Subcutaneous abdominal adipose tissue (tissue), 5 donors: ENCODE results near the gene FTO.

Experiments used
- H3K27ac ChIP-seq: one replicate; pipeline ENCODE4 v1.7.0; 2013; ENCODE audit warnings: low read depth, mild to moderate bottlenecking, inconsistent platforms, low read length, moderate library complexity
- H3K27me3 ChIP-seq, 5 donors: one replicate each; pipeline ENCODE4 v1.7.0; 2013; ENCODE audit warnings: low read length in 5 of 5, inconsistent platforms in 1 of 5; ENCODE audit not compliant: control insufficient read depth in 5 of 5, insufficient read depth in 4 of 5
- H3K36me3 ChIP-seq, 5 donors: one replicate each; pipeline ENCODE4 v1.7.0; 2013; ENCODE audit warnings: low read length in 5 of 5; ENCODE audit not compliant: control insufficient read depth in 5 of 5, insufficient read depth in 5 of 5
- H3K4me1 ChIP-seq, 5 donors: one replicate each; pipeline ENCODE4 v1.7.0; 2013; ENCODE audit warnings: low read length in 5 of 5, mild to moderate bottlenecking in 3 of 5, moderate library complexity in 1 of 5; ENCODE audit not compliant: control insufficient read depth in 5 of 5, insufficient read depth in 5 of 5
- H3K4me3 ChIP-seq, 5 donors: one replicate each; pipeline ENCODE4 v1.7.0; 2013; ENCODE audit warnings: low read length in 5 of 5, low read depth in 1 of 5
- H3K9ac ChIP-seq, 5 donors: one replicate each; pipeline ENCODE4 v1.7.0; 2013; ENCODE audit warnings: low read length in 5 of 5, mild to moderate bottlenecking in 4 of 5, moderate library complexity in 3 of 5
- H3K9me3 ChIP-seq, 5 donors: one replicate each; pipeline ENCODE4 v1.7.0; 2013; ENCODE audit warnings: low read length in 5 of 5; ENCODE audit not compliant: control insufficient read depth in 5 of 5
- donor health status: healthy.
- donor health status: healthy.
- donor health status: healthy.
- donor health status: healthy.
- donor health status: healthy.

Gene FTO

GRCh38 chr16:54056921-54057320, 353.0 kb downstream of the FTO start:
- no peak overlapping the region for H3K4me3 ChIP-seq
- H3K9me3 ChIP-seq = no peaks in the 10 kb centered on the region
- no peak overlapping the region for H3K27ac ChIP-seq
- no peaks in the 10 kb centered on the region for H3K27me3 ChIP-seq
- peaks cover 0 to 11% (median 3%) of the 10 kb centered on the region in 5 donors for H3K4me1 ChIP-seq
- no peak overlapping the region for H3K9ac ChIP-seq
- H3K36me3 ChIP-seq = peaks cover 0 to 2% (median 0%) of the 10 kb centered on the region in 5 donors

DNA sequence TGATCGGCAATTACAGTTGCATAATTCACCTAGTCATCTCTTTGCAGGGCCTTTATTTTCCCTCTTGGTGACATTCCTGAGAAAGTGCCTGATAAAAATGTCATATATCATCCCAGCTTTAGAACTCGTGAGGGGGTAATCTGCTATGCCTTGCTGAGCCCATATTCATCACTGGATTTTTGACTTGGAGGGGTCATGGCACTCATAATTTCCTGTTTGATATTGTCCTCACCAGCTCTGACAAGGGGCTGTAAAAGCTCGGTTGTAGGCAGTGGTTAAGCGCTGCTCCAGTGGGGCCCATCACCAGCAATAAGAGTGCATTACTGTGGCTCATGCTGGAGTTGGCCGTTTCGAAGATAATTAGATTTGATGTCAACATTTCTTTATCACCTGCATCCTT, 355.4 kb downstream of the FTO start:
- Histone ChIP-seq H3K27ac (no peak overlapping the region), H3K9me3 (no peaks in the 10 kb centered on the region), H3K9ac (no peak overlapping the region), H3K27me3 (no peaks in the 10 kb centered on the region), H3K4me3 (no peak overlapping the region), H3K36me3 (no peaks in the 10 kb centered on the region), H3K4me1 (peaks cover 0 to 21% (median 15%) of the 10 kb centered on the region in 5 donors)

DNA sequence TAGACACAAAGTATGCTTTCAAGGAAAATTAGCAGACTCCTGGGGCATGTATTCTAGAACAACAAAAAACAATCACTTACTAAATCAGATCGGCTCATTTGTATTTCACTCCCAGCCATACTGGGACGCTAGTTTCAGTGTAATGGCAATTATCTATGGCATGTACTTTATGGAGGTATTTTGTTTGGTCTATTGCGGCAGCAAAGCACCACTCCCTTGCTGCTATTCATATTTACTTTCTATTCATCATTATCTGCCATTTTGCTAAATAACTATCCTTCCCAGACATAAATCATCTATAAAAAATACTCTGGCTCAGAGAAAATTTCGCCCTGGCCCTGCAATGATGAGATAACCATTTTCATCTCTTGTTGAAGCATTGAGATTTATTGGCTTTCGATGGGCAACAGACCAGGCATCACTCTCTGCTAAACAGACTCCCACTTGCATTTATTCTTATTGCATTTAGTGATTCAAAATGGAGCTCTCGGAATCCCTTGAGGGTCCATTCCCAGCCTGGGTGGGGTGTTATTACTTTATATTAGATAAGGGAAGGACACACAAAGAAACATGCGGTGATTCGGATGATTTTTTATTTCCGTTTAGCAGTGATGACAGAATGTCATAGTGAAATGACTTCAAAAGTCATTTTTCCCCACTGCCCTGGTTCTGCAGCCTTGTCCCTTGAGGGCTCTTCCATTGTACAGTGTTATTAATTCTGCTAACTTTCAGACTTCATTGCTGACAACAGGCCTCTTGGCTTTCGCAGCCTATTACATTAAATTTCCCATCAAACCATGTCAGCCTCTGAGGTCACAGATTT, 356.9 kb downstream of the FTO start:
- H3K9me3 ChIP-seq = no peaks in the 10 kb centered on the region
- no peak overlapping the region for H3K9ac ChIP-seq
- H3K4me1 ChIP-seq = peaks cover 0 to 28% (median 12%) of the 10 kb centered on the region in 5 donors
- no peaks in the 10 kb centered on the region for H3K27me3 ChIP-seq
- no peak overlapping the region for H3K27ac ChIP-seq
- H3K4me3 ChIP-seq = no peak overlapping the region
- H3K36me3 ChIP-seq = no peaks in the 10 kb centered on the region

DNA sequence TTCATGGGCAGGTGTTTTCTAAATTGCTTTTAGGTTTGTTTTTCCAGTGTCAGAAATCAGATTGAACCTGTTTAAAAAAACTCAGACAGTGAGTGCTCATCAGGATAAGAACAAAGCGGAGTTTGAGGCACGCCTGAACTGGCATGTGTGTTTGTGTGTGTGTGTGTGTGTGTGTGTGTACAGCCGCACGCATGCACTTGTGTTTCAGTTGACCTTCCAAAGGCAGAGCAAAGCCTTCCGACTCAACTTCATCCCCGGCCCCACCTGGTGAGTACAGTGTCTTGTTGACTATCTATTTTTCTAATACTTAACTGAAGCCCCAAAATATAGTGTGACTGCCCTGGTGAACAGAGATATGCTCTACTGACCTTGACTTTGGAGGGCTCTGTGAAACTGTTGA, 357.5 kb downstream of the FTO start:
- Histone ChIP-seq H3K4me1 (peaks cover 0 to 32% (median 13%) of the 10 kb centered on the region in 5 donors), H3K4me3 (no peak overlapping the region), H3K27me3 (no peaks in the 10 kb centered on the region), H3K9me3 (no peaks in the 10 kb centered on the region), H3K9ac (no peak overlapping the region), H3K27ac (no peak overlapping the region), H3K36me3 (no peaks in the 10 kb centered on the region)

GRCh38 chr16:54062361-54063278, 358.7 kb downstream of the FTO start:
- H3K27me3 ChIP-seq = no peaks in the 10 kb centered on the region
- no peaks in the 10 kb centered on the region for H3K9me3 ChIP-seq
- no peaks in the 10 kb centered on the region for H3K36me3 ChIP-seq
- peak overlapping the region in 2 of 5 donors; percentile 38 to 39 for H3K4me3 ChIP-seq
- H3K9ac ChIP-seq = no peak overlapping the region
- H3K27ac ChIP-seq = no peak overlapping the region
- H3K4me1 ChIP-seq = peaks cover 0 to 37% (median 16%) of the 10 kb centered on the region in 5 donors

- Histone ChIP-seq H3K4me1 (peaks cover 0 to 37% (median 16%) of the 10 kb centered on the region in 5 donors), H3K27ac (no peak overlapping the region), H3K9me3 (no peaks in the 10 kb centered on the region), H3K4me3 (peak overlapping the region in 4 of 5 donors; percentile 5 to 39 (median 26)), H3K9ac (no peak overlapping the region), H3K36me3 (no peaks in the 10 kb centered on the region), H3K27me3 (no peaks in the 10 kb centered on the region)
Measured at GRCh38 chr16:54063279-54063773, 359.4 kb downstream of the FTO start.

DNA sequence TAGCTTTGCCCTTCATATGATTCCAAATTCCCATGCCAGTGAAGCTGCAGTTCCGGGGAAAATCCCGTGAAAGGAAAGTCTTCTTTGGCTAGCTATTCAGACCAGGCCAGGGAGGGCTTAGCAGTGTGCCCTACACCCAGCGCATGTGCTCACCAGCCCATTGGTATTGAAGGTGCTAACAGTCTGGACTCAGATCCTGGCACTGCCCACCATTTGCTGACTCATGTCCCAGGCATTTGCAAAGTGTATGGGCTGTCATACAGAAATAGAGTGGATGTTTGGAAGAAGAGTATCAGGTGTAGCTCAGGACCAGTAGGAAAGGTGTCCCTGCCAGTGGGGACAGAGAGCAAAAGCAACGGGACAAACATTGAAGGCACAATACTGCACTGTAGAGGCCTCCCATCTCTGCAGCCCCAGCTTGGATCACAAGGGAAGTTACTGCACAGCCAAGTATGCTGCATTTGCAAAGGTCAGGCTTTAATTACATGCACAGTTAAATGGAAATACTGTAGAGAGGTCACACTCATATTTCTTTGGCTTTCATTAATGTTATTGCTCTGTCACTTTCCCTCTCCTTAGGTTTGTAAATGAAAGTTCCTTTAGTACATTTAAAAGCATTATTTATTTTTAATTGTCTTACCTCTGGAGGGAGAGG, 362.6 kb downstream of the FTO start:
- Histone ChIP-seq H3K4me1 (peaks cover 0 to 37% (median 16%) of the 10 kb centered on the region in 5 donors), H3K9ac (no peak overlapping the region), H3K27ac (no peak overlapping the region), H3K36me3 (no peaks in the 10 kb centered on the region), H3K27me3 (no peaks in the 10 kb centered on the region), H3K9me3 (no peaks in the 10 kb centered on the region), H3K4me3 (no peak overlapping the region)

DNA sequence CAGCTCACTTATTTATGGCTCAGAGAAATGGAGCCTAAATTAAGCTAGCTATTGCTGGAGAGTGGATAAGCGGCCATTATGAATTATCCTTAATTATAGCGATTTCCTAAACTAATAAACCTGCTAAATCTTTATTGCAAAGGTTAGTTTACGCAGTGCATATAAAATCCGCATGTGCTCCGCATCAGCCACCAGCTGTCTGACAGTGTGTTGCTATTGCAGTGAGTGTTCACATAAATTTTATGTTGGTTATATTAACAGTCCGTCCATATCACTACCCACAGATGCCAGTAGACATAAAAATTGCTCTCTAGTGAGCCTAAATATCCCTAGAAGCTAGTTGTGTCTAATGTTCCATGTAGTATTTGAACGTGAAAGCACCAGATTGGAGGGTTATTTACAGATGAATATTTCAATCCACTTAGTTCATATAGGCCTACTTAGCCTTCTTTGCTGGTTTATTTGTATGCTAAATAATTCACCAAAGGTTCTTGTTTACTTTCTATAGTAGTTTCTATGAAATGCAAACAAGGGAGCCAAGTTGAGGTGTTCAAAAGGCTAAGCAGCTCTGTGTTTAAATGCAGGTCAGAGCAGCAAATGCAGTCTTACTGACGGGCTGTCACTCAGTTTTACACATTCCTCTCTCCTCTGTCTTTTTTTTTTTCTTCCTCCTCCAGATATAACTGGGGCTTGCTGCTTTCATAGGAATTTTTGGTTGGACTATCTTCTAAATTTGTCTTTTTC, 363.5 kb downstream of the FTO start:
- Histone ChIP-seq H3K9ac (no peak overlapping the region), H3K36me3 (peaks cover 0 to 2% (median 0%) of the 10 kb centered on the region in 5 donors), H3K4me1 (peaks cover 0 to 37% (median 16%) of the 10 kb centered on the region in 5 donors), H3K9me3 (no peaks in the 10 kb centered on the region), H3K27ac (no peak overlapping the region), H3K4me3 (no peak overlapping the region), H3K27me3 (no peaks in the 10 kb centered on the region)

DNA sequence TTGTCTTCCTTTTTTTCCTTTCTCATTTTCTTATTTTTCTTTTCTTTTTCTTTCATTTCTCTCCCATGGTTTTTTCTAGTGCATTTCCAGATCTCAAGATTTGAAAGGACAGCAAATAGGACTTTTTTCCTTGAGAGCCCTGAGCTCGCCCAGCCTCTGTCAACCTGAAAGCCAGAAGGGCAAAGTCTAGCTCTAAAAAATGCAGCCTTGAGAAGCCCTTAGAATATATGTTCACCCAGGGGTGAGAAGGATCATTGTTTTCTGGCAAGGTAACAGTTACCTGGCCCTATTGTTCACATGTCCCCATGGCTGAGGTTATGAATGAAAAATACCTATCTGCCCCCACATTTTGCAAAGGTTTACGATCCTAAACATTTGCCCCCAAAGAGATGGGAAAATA, 364.3 kb downstream of the FTO start:
- peaks cover 0 to 2% (median 0%) of the 10 kb centered on the region in 5 donors for H3K36me3 ChIP-seq
- H3K27ac ChIP-seq = no peak overlapping the region
- H3K4me1 ChIP-seq = peaks cover 0 to 32% (median 14%) of the 10 kb centered on the region in 5 donors
- no peak overlapping the region for H3K9ac ChIP-seq
- H3K27me3 ChIP-seq = no peaks in the 10 kb centered on the region
- H3K4me3 ChIP-seq = no peak overlapping the region
- no peaks in the 10 kb centered on the region for H3K9me3 ChIP-seq
